AG09319 (cell line): Measurements from ENCODE around the gene ALG1L2.
"Not testable (repeated sequence)": the region's sequence is repeated elsewhere in the genome, so short reads cannot be mapped to it uniquely, and the experiment has no call there.

Experiments used
- DNase-seq: peaks from one replicate; pipeline ENCODE4 v3.0.0-alpha.2; 2010; ENCODE audit warnings: low read depth; ENCODE audit errors: extremely low read depth
- CTCF ChIP-seq: IDR thresholded peaks from 2 replicates; pipeline ENCODE4 v1.5.1; 2011; ENCODE audit warnings: low read depth, mild to moderate bottlenecking, inconsistent platforms, low read length, moderate library complexity

ALG1L2 gene

GRCh38 chr3:130081351-130081881 is at the start of gene ALG1L2:
Gene ALG1L2 (plus strand): TSS chr3:130081831. CDS start chr3:130082017, 186 bp downstream.
- TF ChIP-seq CTCF = no peak

GRCh38 chr3:130037126-130037815 is 44.4 kb upstream of the ALG1L2 start:
- peak; percentile 7 for DNase-seq

More at GRCh38 chr3:130081351-130081881, at the start of gene ALG1L2:
- no peak for DNase-seq

GRCh38 chr3:130042736-130043135 is 38.9 kb upstream of the ALG1L2 start:
- not testable (repeated sequence) for DNase-seq

GRCh38 chr3:130043658-130044057 is 38.0 kb upstream of the ALG1L2 start:
- not testable (repeated sequence) for DNase-seq

- DNase-seq = no peak
- no peak for TF ChIP-seq CTCF
Observed at GRCh38 chr3:130044370-130044769, 37.3 kb upstream of the ALG1L2 start.

GRCh38 chr3:130048726-130049125 is 32.9 kb upstream of the ALG1L2 start:
- no peak for DNase-seq
- TF ChIP-seq CTCF = no peak

GRCh38 chr3:130052366-130052765 is 29.3 kb upstream of the ALG1L2 start:
- not testable (repeated sequence) for DNase-seq

- DNase-seq = not testable (repeated sequence)
Observed at GRCh38 chr3:130052965-130053364, 28.7 kb upstream of the ALG1L2 start.

GRCh38 chr3:130057536-130058266 is 23.9 kb upstream of the ALG1L2 start:
- not testable (repeated sequence) for DNase-seq

- DNase-seq = not testable (repeated sequence)
Observed at GRCh38 chr3:130058267-130058657, 23.4 kb upstream of the ALG1L2 start.

GRCh38 chr3:130058716-130059115 is 22.9 kb upstream of the ALG1L2 start:
- DNase-seq = not testable (repeated sequence)

GRCh38 chr3:130059162-130059561 is 22.5 kb upstream of the ALG1L2 start:
- not testable (repeated sequence) for DNase-seq
